ENCODE results near the gene TP53I11. TPM values are rescaled to one million over a fixed set of nuclear protein-coding genes. Genes with fewer than 3 reads are reported as not detected.
A peak's percentile ranks its signal among the peaks of the same experiment; 100 is the strongest.

The TP53I11 gene
- polyA plus RNA-seq, 1 donor from 2014 or later, result 44.0 TPM

DNA sequence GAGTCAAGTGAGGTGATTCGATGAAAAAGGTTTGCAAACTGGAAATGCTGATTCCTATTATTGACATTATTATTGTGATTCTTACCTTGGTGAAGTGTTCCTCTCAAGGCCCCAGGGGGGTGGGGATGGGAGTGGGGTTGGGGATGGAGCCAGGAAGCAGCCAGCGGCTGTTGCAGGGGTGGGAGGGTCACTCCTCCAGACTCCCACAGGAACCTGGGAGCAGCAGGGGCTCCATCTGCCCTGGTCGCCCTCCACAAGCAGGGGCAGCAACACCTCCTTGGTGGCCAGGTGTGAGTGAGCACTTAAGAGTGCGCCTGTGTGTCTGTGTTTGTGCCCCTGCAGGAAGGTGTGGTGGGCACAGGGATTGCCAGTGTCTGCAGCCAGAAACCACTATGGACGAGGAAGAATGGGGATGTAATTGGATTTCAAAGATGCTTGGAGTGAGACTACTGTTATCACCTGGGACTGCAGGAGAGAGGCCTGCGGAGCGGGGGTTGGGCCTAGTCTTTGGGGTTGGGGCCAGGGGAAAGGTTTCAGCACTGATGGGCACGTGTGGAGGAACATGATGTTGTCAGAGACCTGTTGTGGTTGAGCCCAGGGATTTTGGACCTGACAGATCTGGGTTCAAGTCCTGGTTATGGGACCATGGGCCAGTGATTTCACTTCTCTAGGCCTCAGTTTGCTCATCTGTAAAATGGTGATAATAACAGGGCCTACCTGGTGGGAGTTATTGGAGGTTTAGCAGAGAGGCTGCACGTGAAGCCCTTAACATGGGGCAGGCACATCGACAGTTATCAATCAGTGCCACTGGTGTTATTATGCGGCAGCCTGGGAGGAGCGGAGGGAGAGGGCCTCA, 3.6 kb upstream of the TP53I11 start:
- Mint-ChIP-seq H3K4me1 (peaks cover 4 to 8% (median 5%) of the 10 kb centered on the region in 3 donors), H3K4me3 (peak overlapping the region in 1 of 4 donors; percentile 11), H3K9me3 (no peaks in the 10 kb centered on the region), H3K27ac (peak overlapping the region in 1 of 3 donors; percentile 69), H3K27me3 (peaks cover under 1% of the 10 kb centered on the region), H3K36me3 (no peaks in the 10 kb centered on the region)

GRCh38 chr11:44952500-44953260, 2.0 kb upstream of the TP53I11 start:
- Mint-ChIP-seq H3K27ac (peak overlapping the region in 1 of 3 donors; percentile 41), H3K4me3 (peak overlapping the region in 2 of 4 donors; percentile 46 to 76), H3K9me3 (no peaks in the 10 kb centered on the region), H3K27me3 (no peaks in the 10 kb centered on the region), H3K4me1 (peaks cover 5 to 11% (median 7%) of the 10 kb centered on the region in 3 donors), H3K36me3 (no peaks in the 10 kb centered on the region)

- Mint-ChIP-seq H3K27ac (peak overlapping the region in 2 of 3 donors; percentile 16 to 41), H3K4me3 (peak overlapping the region in 3 of 4 donors; percentile 24 to 76 (median 46)), H3K36me3 (no peaks in the 10 kb centered on the region), H3K27me3 (no peaks in the 10 kb centered on the region), H3K4me1 (peaks cover 5 to 13% (median 7%) of the 10 kb centered on the region in 3 donors), H3K9me3 (no peaks in the 10 kb centered on the region)
Observed at GRCh38 chr11:44952082-44952481, 1.4 kb upstream of the TP53I11 start.

DNA sequence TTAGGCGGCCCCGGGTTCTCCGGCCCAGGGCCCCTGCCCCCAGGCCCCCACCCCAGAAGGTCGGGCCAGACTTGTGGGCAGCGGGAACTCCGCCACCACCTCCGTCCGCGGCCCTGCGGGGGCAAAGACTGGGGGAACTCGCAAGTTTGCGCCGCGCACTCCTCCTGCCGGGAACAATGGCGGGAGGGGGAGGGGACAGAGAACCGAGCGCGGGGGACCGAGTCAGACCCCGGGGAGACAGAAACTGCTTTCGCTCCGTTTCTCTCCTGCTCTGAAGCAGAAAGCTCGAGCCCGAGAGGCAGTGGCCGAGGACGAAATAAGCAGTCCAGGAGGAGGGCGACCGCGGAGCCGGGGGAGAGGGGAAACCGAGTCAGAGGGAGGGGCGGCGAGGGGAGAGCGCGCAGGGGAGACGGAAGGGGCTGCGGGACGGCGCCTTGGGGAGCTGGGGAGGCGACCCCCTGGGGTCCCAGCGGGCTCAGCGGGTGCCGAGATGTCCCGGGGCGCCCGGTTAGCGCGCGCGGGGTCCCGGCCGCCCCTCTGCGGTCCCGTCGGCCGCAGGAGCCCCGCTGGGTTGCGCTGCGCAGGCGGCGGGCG, 555 bp downstream of the TP53I11 start:
- no peaks in the 10 kb centered on the region for H3K9me3 Mint-ChIP-seq
- H3K36me3 Mint-ChIP-seq, result no peaks in the 10 kb centered on the region
- H3K4me1 Mint-ChIP-seq, result peaks cover 9 to 22% (median 13%) of the 10 kb centered on the region in 3 donors
- peak overlapping the region; percentile 90 to 96 (median 94) for H3K4me3 Mint-ChIP-seq
- no peak overlapping the region for H3K27ac Mint-ChIP-seq
- H3K27me3 Mint-ChIP-seq, result no peaks in the 10 kb centered on the region

DNA sequence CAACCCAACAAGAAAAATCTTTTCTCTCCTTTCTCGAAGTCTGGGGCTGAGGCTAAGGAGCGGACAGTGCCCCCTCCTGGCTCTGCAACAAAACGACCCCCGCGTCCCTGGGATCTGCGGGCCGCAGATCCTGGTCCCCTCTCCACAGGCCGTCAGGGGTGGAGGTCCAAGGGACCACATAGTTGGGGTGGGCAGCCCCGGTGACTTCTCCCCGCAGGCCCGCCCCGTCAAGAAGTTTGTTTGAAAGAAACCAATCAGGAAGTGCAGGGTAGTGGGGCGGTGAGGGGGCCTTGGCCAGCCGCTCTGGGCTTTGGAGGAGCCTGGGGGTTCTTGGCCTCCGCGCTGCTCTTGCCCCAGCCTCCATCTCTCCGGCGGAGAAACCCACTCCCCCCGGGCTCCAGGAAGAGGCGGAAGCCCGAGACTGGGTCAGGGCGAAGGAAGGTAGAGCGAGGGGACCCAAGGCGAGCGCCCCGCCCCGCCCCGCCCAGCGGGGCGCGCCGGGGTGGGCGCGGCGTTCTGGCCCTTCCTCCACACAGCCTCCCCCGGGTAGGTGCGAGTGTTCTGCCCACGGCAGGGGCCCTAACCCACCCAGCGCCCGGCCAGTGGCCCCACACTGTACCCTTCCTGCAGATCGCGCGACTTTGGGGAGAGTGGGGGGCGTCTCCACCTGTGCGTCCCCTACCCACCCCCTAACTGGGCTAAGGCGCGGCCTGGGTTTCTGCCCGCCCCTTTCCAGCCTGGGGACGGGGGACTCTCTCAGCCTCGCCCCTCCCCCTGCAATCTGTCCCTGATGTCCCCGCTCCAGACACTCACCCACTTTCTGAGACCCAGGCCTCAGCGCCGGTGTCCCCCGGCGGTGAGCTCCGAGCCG, 1.3 kb downstream of the TP53I11 start:
- Mint-ChIP-seq H3K27ac (peak overlapping the region; percentile 82 to 97 (median 91)), H3K27me3 (no peaks in the 10 kb centered on the region), H3K36me3 (no peaks in the 10 kb centered on the region), H3K4me3 (peak overlapping the region; percentile 90 to 96 (median 94)), H3K9me3 (no peaks in the 10 kb centered on the region), H3K4me1 (peaks cover 9 to 23% (median 17%) of the 10 kb centered on the region in 3 donors)

DNA sequence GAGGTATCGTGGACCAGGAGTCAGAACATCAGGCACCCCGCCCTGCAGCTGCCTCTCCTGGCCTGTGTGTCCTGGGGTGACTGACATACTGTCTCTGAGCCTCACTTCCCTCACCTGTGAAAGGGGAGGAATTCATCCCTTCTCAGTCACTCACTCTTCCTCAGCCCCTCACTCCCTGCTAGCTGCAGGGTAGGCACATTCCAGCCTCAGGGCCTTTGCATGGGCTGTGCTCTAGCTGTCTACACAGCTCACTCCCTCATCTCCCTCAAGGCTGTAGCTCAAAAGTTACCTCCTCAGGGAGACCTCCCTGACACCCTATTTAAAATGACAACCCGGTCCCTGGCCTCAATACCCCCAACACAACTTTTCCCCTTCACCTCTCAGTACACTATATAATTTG, 2.5 kb downstream of the TP53I11 start:
- H3K27me3 Mint-ChIP-seq, result no peaks in the 10 kb centered on the region
- peaks cover 17 to 36% (median 26%) of the 10 kb centered on the region in 3 donors for H3K4me1 Mint-ChIP-seq
- H3K27ac Mint-ChIP-seq, result peak overlapping the region; percentile 13 to 89 (median 43)
- H3K4me3 Mint-ChIP-seq, result peak overlapping the region; percentile 58 to 96 (median 76)
- H3K36me3 Mint-ChIP-seq, result peaks cover 2% of the 10 kb centered on the region
- no peaks in the 10 kb centered on the region for H3K9me3 Mint-ChIP-seq

DNA sequence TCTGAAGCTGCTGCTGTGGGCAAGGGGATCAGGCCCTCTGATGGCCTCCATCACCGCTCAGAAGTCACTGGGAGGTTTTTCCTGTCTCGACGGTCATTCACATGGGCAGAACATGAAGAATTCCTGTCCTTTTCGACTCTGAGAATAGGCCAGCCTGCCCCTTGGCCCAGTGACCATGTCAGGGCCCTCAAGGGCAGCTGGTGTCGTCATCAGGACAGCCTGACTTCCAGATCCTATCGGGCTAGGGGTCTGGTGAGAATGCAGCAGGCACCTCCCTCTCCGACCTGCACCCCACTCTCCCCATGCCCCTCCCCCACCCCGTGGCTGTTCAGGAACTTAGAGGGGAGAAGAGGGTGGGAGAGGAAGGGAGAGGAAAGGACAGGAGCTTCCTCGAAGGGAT, 3.6 kb downstream of the TP53I11 start:
- Mint-ChIP-seq H3K4me3 (peak overlapping the region in 2 of 4 donors; percentile 27 to 70), H3K9me3 (no peaks in the 10 kb centered on the region), H3K36me3 (peaks cover 2% of the 10 kb centered on the region), H3K4me1 (peaks cover 21 to 45% (median 36%) of the 10 kb centered on the region in 3 donors), H3K27ac (peak overlapping the region; percentile 26 to 54 (median 49)), H3K27me3 (no peaks in the 10 kb centered on the region)

DNA sequence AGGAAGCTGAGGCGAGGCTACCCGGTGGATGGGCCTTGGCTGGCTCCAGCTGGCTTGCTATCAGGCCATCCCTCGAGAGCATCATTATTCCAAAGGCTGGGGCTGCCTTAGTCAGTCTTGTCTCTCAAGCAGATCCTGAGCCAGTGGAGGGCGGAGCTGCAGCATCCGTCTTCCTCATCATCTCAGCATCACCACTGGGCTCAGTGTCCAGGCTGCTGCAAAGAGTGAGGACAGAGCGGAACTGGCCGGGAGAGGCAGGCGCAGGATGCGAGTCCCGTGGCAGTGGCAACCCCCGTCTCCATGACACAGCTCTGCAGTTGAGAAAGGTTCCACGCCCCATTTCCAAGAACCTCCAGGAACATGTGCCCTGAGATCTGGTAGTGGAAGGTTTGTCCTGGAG, 4.4 kb downstream of the TP53I11 start:
- Mint-ChIP-seq H3K27ac (peak overlapping the region; percentile 49 to 67 (median 63)), H3K4me1 (peaks cover 19 to 50% (median 39%) of the 10 kb centered on the region in 3 donors), H3K9me3 (no peaks in the 10 kb centered on the region), H3K4me3 (peak overlapping the region in 2 of 4 donors; percentile 51 to 69), H3K36me3 (peaks cover 2% of the 10 kb centered on the region), H3K27me3 (no peaks in the 10 kb centered on the region)

DNA sequence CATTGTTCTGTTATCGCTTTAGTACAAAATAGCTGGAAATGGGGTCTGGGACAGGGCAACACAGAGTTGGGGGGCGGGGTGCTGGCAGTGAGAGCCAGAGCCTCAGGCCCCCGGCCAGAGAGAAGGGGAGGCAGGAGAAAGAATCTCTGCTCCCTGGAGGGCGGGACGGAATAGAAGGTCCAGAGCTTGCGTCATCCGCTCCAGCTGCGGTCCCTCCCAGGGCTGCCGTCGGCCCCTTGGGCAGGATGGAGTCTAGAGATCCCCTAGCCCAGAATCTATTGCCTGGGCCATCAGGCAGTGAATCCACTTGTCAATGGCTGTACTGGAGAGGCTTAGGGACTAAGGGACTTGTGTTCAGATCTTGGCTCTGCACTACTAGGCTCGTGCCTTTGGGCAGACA, 5.0 kb downstream of the TP53I11 start:
- Mint-ChIP-seq H3K36me3 (peaks cover 2% of the 10 kb centered on the region), H3K4me1 (peaks cover 20 to 51% (median 37%) of the 10 kb centered on the region in 3 donors), H3K4me3 (peak overlapping the region in 3 of 4 donors; percentile 22 to 69 (median 23)), H3K27me3 (no peaks in the 10 kb centered on the region), H3K9me3 (no peaks in the 10 kb centered on the region), H3K27ac (peak overlapping the region in 2 of 3 donors; percentile 66 to 67)

DNA sequence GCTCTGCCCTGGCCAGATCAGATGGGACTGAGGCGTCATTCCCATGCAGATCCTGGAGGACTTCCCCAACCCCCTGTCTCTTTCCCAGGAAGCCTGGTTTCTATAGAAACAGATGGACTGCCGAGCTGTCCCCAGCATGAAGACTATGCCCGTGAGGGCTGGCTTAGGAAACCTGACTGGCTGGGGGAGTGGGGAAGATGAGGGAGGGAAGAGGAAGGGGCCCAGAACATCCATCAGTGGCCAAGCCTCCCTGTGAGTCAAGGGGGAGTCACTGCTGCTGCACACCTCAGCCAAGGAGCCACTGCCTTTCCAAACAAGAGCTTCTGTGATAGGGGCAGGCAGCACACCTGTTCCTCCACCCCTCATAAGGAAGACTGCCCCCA, 5.8 kb downstream of the TP53I11 start:
- H3K36me3 Mint-ChIP-seq, result peaks cover 2% of the 10 kb centered on the region
- H3K27ac Mint-ChIP-seq, result peak overlapping the region; percentile 73 to 96 (median 95)
- no peaks in the 10 kb centered on the region for H3K9me3 Mint-ChIP-seq
- H3K4me1 Mint-ChIP-seq, result peaks cover 28 to 59% (median 42%) of the 10 kb centered on the region in 3 donors
- H3K4me3 Mint-ChIP-seq, result peak overlapping the region in 3 of 4 donors; percentile 9 to 69 (median 61)
- no peaks in the 10 kb centered on the region for H3K27me3 Mint-ChIP-seq

GRCh38 chr11:44944181-44944852, 6.4 kb downstream of the TP53I11 start:
- Mint-ChIP-seq H3K36me3 (peaks cover 2% of the 10 kb centered on the region), H3K9me3 (no peaks in the 10 kb centered on the region), H3K4me1 (peaks cover 29 to 62% (median 44%) of the 10 kb centered on the region in 3 donors), H3K4me3 (peak overlapping the region in 2 of 4 donors; percentile 78 to 89), H3K27ac (peak overlapping the region; percentile 86 to 96 (median 95)), H3K27me3 (no peaks in the 10 kb centered on the region)

GRCh38 chr11:44943696-44944095, 7.0 kb downstream of the TP53I11 start:
- Mint-ChIP-seq H3K36me3 (peaks cover 2% of the 10 kb centered on the region), H3K9me3 (no peaks in the 10 kb centered on the region), H3K4me1 (peaks cover 29 to 60% (median 42%) of the 10 kb centered on the region in 3 donors), H3K27me3 (no peaks in the 10 kb centered on the region), H3K4me3 (peak overlapping the region; percentile 64 to 89 (median 73)), H3K27ac (peak overlapping the region; percentile 90 to 96 (median 95))

- H3K27me3 Mint-ChIP-seq, result no peaks in the 10 kb centered on the region
- H3K9me3 Mint-ChIP-seq, result no peaks in the 10 kb centered on the region
- H3K4me1 Mint-ChIP-seq, result peaks cover 29 to 58% (median 42%) of the 10 kb centered on the region in 3 donors
- H3K36me3 Mint-ChIP-seq, result peaks cover 2% of the 10 kb centered on the region
- H3K4me3 Mint-ChIP-seq, result peak overlapping the region; percentile 64 to 89 (median 82)
- peak overlapping the region; percentile 90 to 96 (median 95) for H3K27ac Mint-ChIP-seq
Observed at GRCh38 chr11:44943118-44943517, 7.6 kb downstream of the TP53I11 start.

Data from IgD-negative memory B cell (primary cell).